GM23248 (cell line): Measurements from ENCODE around the gene RBPJ. TPM values are rescaled to one million over a fixed set of nuclear protein-coding genes. Genes with fewer than 3 reads are reported as not detected.

Experiments used
- DNase-seq: peaks from one replicate; pipeline ENCODE4 v3.0.0-alpha.2; 2015
- H2AFZ ChIP-seq: fragments of 200-600 bp; sonication (generic); 2 replicates; pipeline ENCODE4 v1.6.1; 2016; ENCODE audit warnings: antibody characterized with exemption
- H3F3A ChIP-seq: fragments of 200-600 bp; sonication (generic); 2 replicates; pipeline ENCODE4 v1.6.1; 2016; ENCODE audit warnings: mild to moderate bottlenecking, antibody characterized with exemption, mixed run types; ENCODE audit not compliant: insufficient read depth
- H3K27ac ChIP-seq: fragments of 200-600 bp; sonication (generic); 2 replicates; pipeline ENCODE4 v1.5.1; 2016; ENCODE audit warnings: mild to moderate bottlenecking
- H3K27me3 ChIP-seq: fragments of 200-600 bp; sonication (generic); replicated peaks from 2 replicates; pipeline ENCODE4 v1.6.1; 2016; ENCODE audit warnings: mild to moderate bottlenecking; ENCODE audit not compliant: insufficient read depth
- H3K36me3 ChIP-seq: fragments of 200-600 bp; sonication (generic); 2 replicates; pipeline ENCODE4 v1.6.1; 2016; ENCODE audit warnings: low read depth, mild to moderate bottlenecking
- H3K4me1 ChIP-seq: fragments of 200-600 bp; sonication (generic); 2 replicates; pipeline ENCODE4 v1.6.1; 2016; ENCODE audit warnings: mild to moderate bottlenecking; ENCODE audit not compliant: insufficient read depth
- H3K4me2 ChIP-seq: fragments of 200-600 bp; sonication (generic); one replicate; pipeline ENCODE4 v1.6.1; 2016; ENCODE audit warnings: mild to moderate bottlenecking; ENCODE audit not compliant: unreplicated experiment
- H3K4me3 ChIP-seq: fragments of 200-600 bp; sonication (generic); 2 replicates; pipeline ENCODE4 v1.5.1; 2016; ENCODE audit warnings: mild to moderate bottlenecking
- H3K79me2 ChIP-seq: fragments of 200-600 bp; sonication (generic); 2 replicates; pipeline ENCODE4 v1.6.1; 2016; ENCODE audit warnings: mild to moderate bottlenecking; ENCODE audit not compliant: insufficient read depth
- H3K9ac ChIP-seq: fragments of 200-600 bp; sonication (generic); 2 replicates; pipeline ENCODE4 v1.6.1; 2016; ENCODE audit warnings: mild to moderate bottlenecking
- H3K9me2 ChIP-seq: fragments of 200-600 bp; sonication (generic); 2 replicates; pipeline ENCODE4 v1.6.1; 2016; ENCODE audit warnings: mixed run types, mild to moderate bottlenecking, moderate library complexity; ENCODE audit not compliant: insufficient read depth
- H3K9me3 ChIP-seq: fragments of 200-600 bp; sonication (generic); one replicate; pipeline ENCODE4 v1.6.1; 2017; ENCODE audit warnings: low read depth
- H4K20me1 ChIP-seq: fragments of 200-600 bp; sonication (generic); 2 replicates; pipeline ENCODE4 v1.6.0; 2016; ENCODE audit not compliant: insufficient read depth
- EZH2 ChIP-seq: fragments of 200-600 bp; sonication (generic); IDR thresholded peaks from 2 replicates; pipeline ENCODE4 v1.6.1; 2018; ENCODE audit warnings: antibody characterized with exemption, mild to moderate bottlenecking; ENCODE audit not compliant: insufficient read depth, poor library complexity, severe bottlenecking
- EZH2phosphoT487 ChIP-seq: fragments of 200-600 bp; sonication (generic); IDR thresholded peaks from 2 replicates; pipeline ENCODE4 v1.6.1; 2018; ENCODE audit warnings: antibody characterized with exemption, moderate library complexity, mild to moderate bottlenecking, low read depth; ENCODE audit not compliant: insufficient read depth
- WGBS, 2 experiments: methylation state at CpG; one replicate each; pipeline ENCODE4 v1.1.6; 2015 to 2017; ENCODE audit warnings: low lambda C conversion rate in 2 of 2, low coverage in 1 of 2; ENCODE audit errors: missing lambda C conversion rate in 2 of 2; 5-methylcytosine and 5-hydroxymethylcytosine counted together
- in situ Hi-C: fragments of 300-500 bp; cut with MboI; formaldehyde crosslinking; loops from 2 replicates; pipeline ENCODE4 v1.15.0; 2020
- polyA plus RNA-seq: library from polyadenylated mRNA; unstranded; fragments of >200 nt; fragmentation: Nextera tagmentation; extraction: Ambion mirVana; gene quantifications from 2 replicates; pipeline ENCODE4 v1.2.1, GENCODE V29; 2016
- total RNA-seq: library from RNA; depleted of rRNA; stranded (reverse); fragments of >200 nt; shearing (Covaris generic); gene quantifications from 2 replicates; pipeline ENCODE4 v1.2.3, GENCODE V29; 2014; rRNA removed

RBPJ gene
- total and polyA plus RNA-seq, 2 experiments from 2014 or later = 70.7 to 85.4 TPM

DNA sequence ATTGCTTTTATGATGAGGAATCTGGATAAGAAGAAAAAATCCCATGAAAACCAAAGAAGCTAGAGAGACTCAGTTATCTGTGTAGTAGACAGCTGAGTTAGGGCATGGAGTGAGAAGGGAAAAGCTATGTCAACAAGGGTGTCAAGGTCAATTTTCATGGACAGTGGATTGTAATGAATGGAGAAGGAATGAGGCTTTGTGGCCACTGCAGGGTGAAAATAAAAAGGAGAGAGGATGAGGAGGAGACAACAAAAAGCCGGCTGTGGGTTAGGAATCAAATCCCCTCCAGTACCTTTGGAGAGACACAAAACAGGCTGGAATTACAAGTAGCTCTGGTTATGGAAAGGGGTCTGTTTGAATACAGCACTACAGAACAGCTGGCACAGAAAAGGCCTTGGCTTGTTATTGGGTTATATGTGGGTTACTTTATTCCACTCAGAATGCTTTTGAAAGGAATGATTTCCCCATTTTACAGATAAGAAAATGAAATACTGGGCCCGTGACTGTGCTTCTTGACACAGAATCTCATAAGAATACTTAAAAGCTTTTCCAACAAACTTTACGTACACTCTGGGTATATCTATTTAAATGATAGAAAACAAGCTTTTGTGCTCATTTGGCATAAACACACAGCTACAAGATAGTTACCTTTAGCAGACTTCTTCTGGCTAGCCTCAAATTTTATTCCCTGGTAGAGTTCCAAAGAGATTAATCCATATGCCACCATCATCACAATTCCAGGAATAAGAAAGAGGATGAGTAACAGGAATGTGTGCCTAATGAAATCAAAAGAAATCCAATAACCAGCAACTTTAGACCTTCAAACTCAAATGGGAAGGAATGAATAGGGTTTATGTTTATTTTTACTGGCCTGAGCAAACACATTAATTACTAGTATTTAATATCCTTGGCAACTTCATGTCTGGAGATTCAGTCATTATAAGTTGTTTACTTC, 162.0 kb downstream of the RBPJ start:
- Histone ChIP-seq H3K27ac (no peak overlapping the region), H3K4me1 (peaks cover 15% of the 10 kb centered on the region; the same call in 1 of the 2 replicates), H3F3A (peaks cover 13% of the 10 kb centered on the region; the same call in 1 of the 2 replicates), H3K36me3 (no peaks in the 10 kb centered on the region), H3K9me2 (no peaks in the 10 kb centered on the region), H3K9me3 (no peaks in the 10 kb centered on the region), H3K4me3 (no peak overlapping the region), H3K4me2 (no peak overlapping the region), H3K9ac (no peak overlapping the region), H3K27me3 (peaks cover 22% of the 10 kb centered on the region), H4K20me1 (no peaks in the 10 kb centered on the region), H3K79me2 (no peaks in the 10 kb centered on the region), H2AFZ (no peak overlapping the region)
- WGBS, 2 experiments = 72 to 80% methylated on average over 3 of the region's 3 CpGs
- in situ Hi-C loops = no loop called here
- TF ChIP-seq EZH2 (no peak), EZH2phosphoT487 (no peak)
- no peak for DNase-seq

DNA sequence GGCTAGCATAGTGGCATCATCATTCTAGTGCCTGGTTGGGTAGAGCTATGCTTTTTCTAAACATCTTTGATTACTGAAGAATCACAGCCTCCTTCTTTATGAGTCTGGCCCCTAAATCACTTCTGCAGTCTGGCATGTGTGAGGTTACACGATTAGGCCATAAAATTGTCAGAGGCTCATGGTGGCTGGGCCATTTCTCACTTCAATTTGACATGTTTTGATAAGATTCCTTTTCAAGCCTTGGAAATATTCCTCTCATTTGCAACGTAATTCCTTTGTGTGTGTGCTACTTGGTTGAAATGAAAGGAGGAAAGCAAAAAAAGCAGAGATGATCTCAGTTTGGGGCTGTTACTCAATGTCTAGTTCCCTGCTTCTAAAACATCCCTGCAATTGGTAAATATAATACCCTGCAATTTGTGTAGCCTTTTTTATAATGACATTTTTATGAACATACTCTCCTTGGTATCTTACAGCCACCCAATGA, 163.3 kb downstream of the RBPJ start:
- Histone ChIP-seq H3K4me3 (no peak overlapping the region), H2AFZ (peak overlapping the region; percentile 38; the same call in 1 of the 2 replicates), H3K36me3 (no peaks in the 10 kb centered on the region), H3K4me1 (peaks cover 15% of the 10 kb centered on the region; the same call in 1 of the 2 replicates), H3K27ac (0 out of 2 replicates have a peak overlapping the region, but pooled peaks have one; percentile 4), H3K9me2 (no peaks in the 10 kb centered on the region), H3K4me2 (peak overlapping the region; percentile 58), H3K9me3 (no peaks in the 10 kb centered on the region), H3K9ac (no peak overlapping the region), H3F3A (peaks cover 13% of the 10 kb centered on the region; the same call in 1 of the 2 replicates), H4K20me1 (no peaks in the 10 kb centered on the region), H3K27me3 (peaks cover 31% of the 10 kb centered on the region), H3K79me2 (no peaks in the 10 kb centered on the region)
- in situ Hi-C loops = no loop called here
- whole genome bisulfite sequencing, 2 experiments = 4 to 12% methylated on average over 2 of the region's 2 CpGs
- TF ChIP-seq EZH2 (no peak), EZH2phosphoT487 (no peak)
- peak; percentile 38 for DNase-seq

DNA sequence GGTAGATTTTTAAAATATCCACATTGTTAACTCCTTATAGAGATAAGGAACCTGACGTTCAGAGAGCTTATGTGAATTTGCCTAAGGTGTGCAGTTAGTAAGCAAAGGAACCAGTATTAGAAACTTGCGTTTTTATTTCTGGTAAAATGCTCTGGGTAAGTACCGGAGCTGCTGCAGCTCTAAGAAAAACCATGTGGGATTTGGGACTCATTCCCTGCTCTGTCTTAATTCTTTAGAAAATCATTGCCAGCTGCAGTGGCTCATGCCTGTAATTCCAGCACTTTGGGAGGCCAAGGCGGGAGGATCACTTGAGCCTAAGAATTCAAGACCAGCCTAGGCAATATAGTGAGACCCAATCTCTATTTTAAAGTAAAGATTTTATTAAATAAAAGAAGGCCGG, 163.7 kb downstream of the RBPJ start:
- Histone ChIP-seq H2AFZ (no peak overlapping the region; the same call in 1 of the 2 replicates), H3F3A (peaks cover 13% of the 10 kb centered on the region; the same call in 1 of the 2 replicates), H3K4me3 (no peak overlapping the region), H3K9ac (no peak overlapping the region), H3K27me3 (peaks cover 33% of the 10 kb centered on the region), H3K79me2 (no peaks in the 10 kb centered on the region), H4K20me1 (no peaks in the 10 kb centered on the region), H3K9me2 (no peaks in the 10 kb centered on the region), H3K36me3 (no peaks in the 10 kb centered on the region), H3K9me3 (no peaks in the 10 kb centered on the region), H3K4me1 (peaks cover 15% of the 10 kb centered on the region; the same call in 1 of the 2 replicates), H3K4me2 (no peak overlapping the region), H3K27ac (no peak overlapping the region)
- WGBS, 2 experiments = 30 to 33% methylated on average over 5 of the region's 5 CpGs
- TF ChIP-seq EZH2 (no peak), EZH2phosphoT487 (no peak)
- no peak for DNase-seq
- in situ Hi-C loops = no loop called here

Other genes with a start within 250 kb of the RBPJ start
- not detected in 2 replicates for gene CCKAR, start 169.5 kb downstream of the RBPJ start, total RNA-seq
- not detected in 2 replicates for gene CCKAR, start 169.5 kb downstream of the RBPJ start, polyA plus RNA-seq